Endodermal cell (in vitro differentiated cells): Measurements from ENCODE around the gene UHRF2. TPM values are rescaled to one million over a fixed set of nuclear protein-coding genes. Genes with fewer than 3 reads are reported as not detected.

Source experiments
- DNase-seq: peaks from one replicate; pipeline ENCODE4 v3.0.0-alpha.2; 2017
- H3K27ac ChIP-seq: 2 replicates; pipeline ENCODE4 v1.5.1; 2013; ENCODE audit warnings: mild to moderate bottlenecking, low read depth, low read length, moderate library complexity
- H3K27me3 ChIP-seq: 2 replicates; pipeline ENCODE4 v1.6.1; 2013; ENCODE audit warnings: mild to moderate bottlenecking, low read length, moderate library complexity; ENCODE audit not compliant: insufficient read depth, control insufficient read depth, poor library complexity, severe bottlenecking
- H3K36me3 ChIP-seq: 2 replicates; pipeline ENCODE4 v1.7.0; 2013; ENCODE audit warnings: mild to moderate bottlenecking, low read length, moderate library complexity; ENCODE audit not compliant: control insufficient read depth, insufficient read depth
- H3K4me1 ChIP-seq: one replicate; pipeline ENCODE4 v1.7.0; 2013; ENCODE audit warnings: low read length; ENCODE audit not compliant: control insufficient read depth, insufficient read depth
- H3K4me3 ChIP-seq: 2 replicates; pipeline ENCODE4 v1.5.1; 2013; ENCODE audit warnings: mild to moderate bottlenecking, low read length, moderate library complexity
- H3K9ac ChIP-seq: 2 replicates; pipeline ENCODE4 v1.6.1; 2013; ENCODE audit warnings: mild to moderate bottlenecking, low read length, moderate library complexity; ENCODE audit not compliant: poor library complexity, severe bottlenecking; ENCODE audit errors: extremely low read depth
- H3K9me3 ChIP-seq: 2 replicates; pipeline ENCODE4 v1.6.1; 2013; ENCODE audit warnings: mild to moderate bottlenecking, low read length, moderate library complexity; ENCODE audit not compliant: control insufficient read depth
- H3K27ac Mint-ChIP-seq: 2 replicates; pipeline ENCODE4 v1.8.0; 2020; ENCODE audit warnings: mixed read lengths
- H3K27me3 Mint-ChIP-seq: 2 replicates; pipeline ENCODE4 v1.8.0; 2021; ENCODE audit warnings: mild to moderate bottlenecking, mixed read lengths; ENCODE audit not compliant: insufficient read depth
- H3K36me3 Mint-ChIP-seq: 2 replicates; pipeline ENCODE4 v1.8.0; 2020; ENCODE audit warnings: low read depth, mixed read lengths
- H3K4me1 Mint-ChIP-seq: 2 replicates; pipeline ENCODE4 v1.8.0; 2020; ENCODE audit warnings: mixed read lengths
- H3K4me3 Mint-ChIP-seq: 2 replicates; pipeline ENCODE4 v1.8.0; 2020; ENCODE audit warnings: mild to moderate bottlenecking, moderate library complexity, mixed read lengths
- H3K9me3 Mint-ChIP-seq: 2 replicates; pipeline ENCODE4 v1.8.0; 2020; ENCODE audit warnings: mild to moderate bottlenecking, mixed read lengths
- CTCF ChIP-seq: fragments of 200-600 bp; sonication (generic); conservative IDR thresholded peaks from 2 replicates; pipeline ENCODE4 v1.5.0; 2021; ENCODE audit warnings: antibody characterized with exemption, mild to moderate bottlenecking
- WGBS, 2 experiments: methylation state at CpG; one replicate each; pipeline versions ENCODE4 v1.1.5 to v1.1.7; 2013; ENCODE audit warnings: missing lambda C conversion rate in 2 of 2, mixed read lengths in 1 of 2; ENCODE audit not compliant: insufficient coverage in 1 of 2, insufficient read length in 1 of 2; 5-methylcytosine and 5-hydroxymethylcytosine counted together
- total RNA-seq, 2 donors: library from RNA; stranded (reverse); fragmentation: NEBNext Ultra II Directional in 1 of 2; extraction: Animal tissue kit (Norgen Biotek cat#: 25700) in 1 of 2; gene quantifications; 2 replicates in 1 of 2; 3 replicates in 1 of 2; pipeline ENCODE4 v1.2.1, GENCODE V29; 2021

UHRF2 gene
- total RNA-seq, 2 donors from 2014 or later = 69.4 to 83.2 TPM

- Histone ChIP-seq H3K9ac (no peak overlapping the region), H3K36me3 (peaks cover 76% of the 10 kb centered on the region), H3K4me3 (no peak overlapping the region), H3K27ac (no peak overlapping the region), H3K9me3 (no peaks in the 10 kb centered on the region), H3K27me3 (no peaks in the 10 kb centered on the region), H3K4me1 (peaks cover 6% of the 10 kb centered on the region)
- H3K4me1 Mint-ChIP-seq = peaks cover 17% of the 10 kb centered on the region
- no peak overlapping the region for H3K4me3 Mint-ChIP-seq
- WGBS, 2 experiments = 100% methylated on average over 1 of the region's 1 CpG; no CpG with 5 or more reads in 1 of the 2 experiments
- H3K9me3 Mint-ChIP-seq = no peaks in the 10 kb centered on the region
- no peak for TF ChIP-seq CTCF
- no peak overlapping the region for H3K27ac Mint-ChIP-seq
- peaks cover 56% of the 10 kb centered on the region for H3K36me3 Mint-ChIP-seq
- no peak for DNase-seq
- no peaks in the 10 kb centered on the region for H3K27me3 Mint-ChIP-seq
Observed at GRCh38 chr9:6498982-6499381, 86.0 kb downstream of the UHRF2 start.

GRCh38 chr9:6501526-6502210, 88.7 kb downstream of the UHRF2 start:
- no peaks in the 10 kb centered on the region for H3K27me3 Mint-ChIP-seq
- H3K9me3 ChIP-seq = no peaks in the 10 kb centered on the region
- H3K27me3 ChIP-seq = no peaks in the 10 kb centered on the region
- no peak overlapping the region for H3K9ac ChIP-seq
- H3K9me3 Mint-ChIP-seq = no peaks in the 10 kb centered on the region
- H3K36me3 Mint-ChIP-seq = peaks cover 74% of the 10 kb centered on the region
- H3K27ac Mint-ChIP-seq = no peak overlapping the region
- DNase-seq = no peak
- 74 to 88% methylated on average over 2 of the region's 2 CpGs for WGBS, 2 experiments
- H3K4me3 Mint-ChIP-seq = no peak overlapping the region
- peaks cover 80% of the 10 kb centered on the region for H3K36me3 ChIP-seq
- peaks cover 17% of the 10 kb centered on the region for H3K4me1 Mint-ChIP-seq
- TF ChIP-seq CTCF = no peak
- no peak overlapping the region for H3K27ac ChIP-seq
- H3K4me3 ChIP-seq = no peak overlapping the region
- H3K4me1 ChIP-seq = peaks cover 6% of the 10 kb centered on the region

DNA sequence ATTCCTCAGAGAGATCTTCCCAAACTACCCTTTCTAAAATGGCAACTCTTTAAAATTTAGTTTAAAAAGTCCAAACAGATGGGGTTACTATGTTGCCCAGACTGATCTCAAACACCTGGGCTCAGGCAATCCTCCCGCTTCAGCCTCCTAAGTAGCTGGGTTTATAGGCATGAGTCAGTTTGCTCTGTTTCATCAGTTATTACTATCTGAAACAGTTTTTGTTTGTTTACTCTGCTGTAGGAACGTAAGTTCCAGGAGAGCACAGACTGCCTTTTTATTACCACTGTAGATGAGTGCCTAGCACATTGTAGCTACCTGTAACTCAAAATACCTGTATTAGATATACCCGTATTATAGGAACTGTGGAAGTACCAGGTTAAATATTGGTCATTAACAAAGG, 89.4 kb downstream of the UHRF2 start:
- Mint-ChIP-seq H3K36me3 (peaks cover 73% of the 10 kb centered on the region), H3K27ac (no peak overlapping the region), H3K9me3 (no peaks in the 10 kb centered on the region), H3K27me3 (no peaks in the 10 kb centered on the region), H3K4me1 (peaks cover 17% of the 10 kb centered on the region), H3K4me3 (no peak overlapping the region)
- DNase-seq = no peak
- 81 to 94% methylated on average over 2 to 3 of the region's 3 CpGs for WGBS, 2 experiments
- no peak for TF ChIP-seq CTCF
- no peak overlapping the region for H3K4me3 ChIP-seq
- H3K27me3 ChIP-seq = no peaks in the 10 kb centered on the region
- peaks cover 6% of the 10 kb centered on the region for H3K4me1 ChIP-seq
- peaks cover 80% of the 10 kb centered on the region for H3K36me3 ChIP-seq
- no peaks in the 10 kb centered on the region for H3K9me3 ChIP-seq
- no peak overlapping the region for H3K9ac ChIP-seq
- H3K27ac ChIP-seq = no peak overlapping the region
